ENCODE results near the gene MPRIP. TPM values are rescaled to one million over a fixed set of nuclear protein-coding genes. Genes with fewer than 3 reads are reported as not detected.

The MPRIP gene
- total and polyA plus RNA-seq, 2 donors (not counting 3 experiments of a cell fraction or from before 2014, with no cell fraction given), result 94.6 to 246 TPM

DNA sequence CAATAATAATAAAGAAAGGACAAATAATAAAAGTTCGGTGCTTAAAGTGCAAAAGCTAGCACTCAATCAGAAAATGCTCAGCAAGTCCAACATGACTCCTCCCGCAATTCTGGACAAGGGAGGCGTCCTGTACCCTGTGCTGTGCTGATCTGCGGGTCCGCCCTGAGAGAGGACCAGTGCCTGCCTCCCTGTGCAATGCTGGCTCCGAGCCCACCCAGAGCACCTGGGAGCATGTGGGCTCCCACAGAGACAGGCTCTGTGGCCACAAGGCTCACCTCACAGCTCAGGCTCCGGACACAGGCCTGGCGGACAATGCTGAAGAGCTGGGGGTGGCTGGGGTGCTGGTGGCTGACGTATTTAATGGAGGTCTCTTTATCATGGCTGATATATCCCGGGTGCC lies 183.6 kb downstream of the MPRIP start:
- no peak overlapping the region for H3K27ac ChIP-seq (ENCODE audit: insufficient read depth, low read depth, low read length)
- H3K9me3 ChIP-seq (replicated peaks; ENCODE audit: control insufficient read depth, insufficient read depth, low read length), result no peaks in the 10 kb centered on the region
- ChIA-PET CTCF (no interaction called here), POLR2A (interaction anchor here (0.6 kb wide), 1 partner anchor 271 kb away, joined by 5 read pairs; the partner anchor contains the start of gene RASD1)
- BruUV-seq (replicated peaks), result no TSS peak
- H3K36me3 ChIP-seq (ENCODE audit: control insufficient read depth in 2 of 2, extremely low read depth in 1 of 2, insufficient read depth in 2 of 2, low read length in 2 of 2), result peaks cover 10 to 72% of the 10 kb centered on the region in 2 experiments
- FAIRE-seq, result no peak
- no peaks in the 10 kb centered on the region for H4K20me1 ChIP-seq (replicated peaks; ENCODE audit: control insufficient read depth, extremely low read depth, insufficient read depth, low read length)
- no peak overlapping the region for H2AFZ ChIP-seq (ENCODE audit: low read depth, low read length)
- no peaks in the 10 kb centered on the region for H3K79me2 ChIP-seq (ENCODE audit: control insufficient read depth, insufficient read depth, low read length)
- TF ChIP-seq MYC (IDR thresholded peaks at IDR 0.05; ENCODE audit: low read depth, low read length), result no peak
- intact Hi-C loops (cut with micrococcal nuclease), result no loop called here
- no peaks in the 10 kb centered on the region for H3K9me1 ChIP-seq (replicated peaks; ENCODE audit: control insufficient read depth, extremely low read depth, insufficient read depth, low read length)
- H3K9ac ChIP-seq (replicated peaks; ENCODE audit: extremely low read depth, insufficient read depth, low read length), result no peak overlapping the region
- H3K27me3 ChIP-seq (ENCODE audit: control insufficient read depth in 2 of 2, insufficient read depth in 2 of 2, low read length in 2 of 2), result no peaks in the 10 kb centered on the region
- H3K4me2 ChIP-seq (ENCODE audit: insufficient read depth, low read length), result no peak overlapping the region
- no peak for DNase-seq (ENCODE audit: low read depth, low spot score)
- dilution Hi-C loops (cut with MboI; ENCODE audit: extremely low pct_ligation_motif_present, low sequenced_read_pairs), result no loop called here
- H3K4me1 ChIP-seq (ENCODE audit: control insufficient read depth, extremely low read depth, insufficient read depth, low read length), result no peaks in the 10 kb centered on the region
- no peak overlapping the region for H3K4me3 ChIP-seq (replicated peaks in 1 of 3; ENCODE audit: insufficient read depth in 1 of 3, low read depth in 1 of 3, low read length in 3 of 3)

DNA sequence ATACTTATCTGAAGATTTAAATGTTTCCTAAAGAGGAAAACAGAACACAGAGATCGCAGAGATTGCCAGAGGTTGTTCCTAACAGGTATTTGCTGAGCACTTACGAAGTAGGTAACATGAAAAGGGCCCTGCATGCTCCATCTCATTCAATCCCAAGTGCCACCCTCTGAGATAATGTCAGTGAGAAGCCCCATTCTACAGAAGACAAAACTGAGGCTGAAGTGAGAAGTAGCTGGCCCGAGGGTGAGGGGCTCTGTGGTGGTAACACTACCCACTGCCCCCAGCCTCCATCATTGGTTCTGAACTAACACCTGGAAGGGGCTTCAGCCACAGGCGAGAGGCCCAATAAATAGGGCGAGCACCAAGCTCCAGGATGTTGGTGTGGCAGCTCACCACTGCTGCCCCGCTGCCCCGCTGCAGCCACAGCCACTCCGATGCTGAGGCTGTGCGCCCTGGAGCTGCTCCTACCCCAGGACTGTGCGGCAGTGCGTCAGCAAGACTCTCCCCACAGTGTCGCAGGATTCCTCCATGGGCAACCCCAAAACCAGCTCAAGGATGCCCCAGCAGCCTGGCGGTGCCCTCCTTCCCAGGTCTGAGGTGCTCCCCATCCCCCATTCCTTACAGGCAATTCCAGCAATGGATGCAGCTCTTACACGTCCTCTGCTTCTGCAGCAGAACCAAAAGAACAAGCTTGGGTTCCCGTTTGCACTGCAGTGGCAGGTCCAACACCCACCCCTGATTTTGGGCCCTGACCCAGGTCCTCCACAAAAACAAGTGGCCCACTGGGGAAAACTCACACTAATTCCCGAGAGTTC lies 184.4 kb downstream of the MPRIP start:
- H3K36me3 ChIP-seq (ENCODE audit: control insufficient read depth in 2 of 2, extremely low read depth in 1 of 2, insufficient read depth in 2 of 2, low read length in 2 of 2), result peaks cover 11 to 71% of the 10 kb centered on the region in 2 experiments
- H3K9ac ChIP-seq (replicated peaks; ENCODE audit: extremely low read depth, insufficient read depth, low read length), result no peak overlapping the region
- H3K27ac ChIP-seq (ENCODE audit: insufficient read depth, low read depth, low read length), result no peak overlapping the region
- dilution Hi-C loops (cut with MboI; ENCODE audit: extremely low pct_ligation_motif_present, low sequenced_read_pairs) (no loop called here), intact Hi-C loops (cut with micrococcal nuclease) (no loop called here)
- FAIRE-seq (no peak), DNase-seq (ENCODE audit: low read depth, low spot score) (no peak)
- no peaks in the 10 kb centered on the region for H3K9me1 ChIP-seq (replicated peaks; ENCODE audit: control insufficient read depth, extremely low read depth, insufficient read depth, low read length)
- H3K4me3 ChIP-seq (replicated peaks in 1 of 3; ENCODE audit: insufficient read depth in 1 of 3, low read depth in 1 of 3, low read length in 3 of 3), result no peak overlapping the region
- no peaks in the 10 kb centered on the region for H4K20me1 ChIP-seq (replicated peaks; ENCODE audit: control insufficient read depth, extremely low read depth, insufficient read depth, low read length)
- BruUV-seq (replicated peaks), result no TSS peak
- ChIA-PET CTCF (interaction anchor here (0.6 kb wide), 1 partner anchor 119 kb away, joined by 3 read pairs; no protein-coding TSS in a partner anchor), POLR2A (interaction anchor here (0.6 kb wide), 1 partner anchor 270 kb away, joined by 5 read pairs; the partner anchor contains the start of gene RASD1)
- no peaks in the 10 kb centered on the region for H3K4me1 ChIP-seq (ENCODE audit: control insufficient read depth, extremely low read depth, insufficient read depth, low read length)
- H3K9me3 ChIP-seq (replicated peaks; ENCODE audit: control insufficient read depth, insufficient read depth, low read length), result no peaks in the 10 kb centered on the region
- TF ChIP-seq POLR2AphosphoS5 (IDR thresholded peaks at IDR 0.05; ENCODE audit: insufficient read depth, low read depth, low read length), result no peak
- no peak for TF ChIP-seq EZH2 (IDR thresholded peaks at IDR 0.05; ENCODE audit: borderline replicate concordance, low read depth, low read length, severe bottlenecking)
- no peak for TF ChIP-seq JUN (IDR thresholded peaks at IDR 0.05; ENCODE audit: borderline replicate concordance, insufficient read depth, insufficient read length, low read depth)
- H3K79me2 ChIP-seq (ENCODE audit: control insufficient read depth, insufficient read depth, low read length), result no peaks in the 10 kb centered on the region
- no peak overlapping the region for H2AFZ ChIP-seq (ENCODE audit: low read depth, low read length)
- H3K4me2 ChIP-seq (ENCODE audit: insufficient read depth, low read length), result no peak overlapping the region
- no peaks in the 10 kb centered on the region for H3K27me3 ChIP-seq (ENCODE audit: control insufficient read depth in 2 of 2, insufficient read depth in 2 of 2, low read length in 2 of 2)

Data from endothelial cell of umbilical vein (primary cell).